ENCODE measurements around the gene IFT57.

The IFT57 gene

GRCh38 chr3:108219336-108219735, 2.9 kb downstream of the IFT57 start:
- no peak for DNase-seq (ENCODE audit: low read depth in 2 of 2, low spot score in 1 of 2)

DNA sequence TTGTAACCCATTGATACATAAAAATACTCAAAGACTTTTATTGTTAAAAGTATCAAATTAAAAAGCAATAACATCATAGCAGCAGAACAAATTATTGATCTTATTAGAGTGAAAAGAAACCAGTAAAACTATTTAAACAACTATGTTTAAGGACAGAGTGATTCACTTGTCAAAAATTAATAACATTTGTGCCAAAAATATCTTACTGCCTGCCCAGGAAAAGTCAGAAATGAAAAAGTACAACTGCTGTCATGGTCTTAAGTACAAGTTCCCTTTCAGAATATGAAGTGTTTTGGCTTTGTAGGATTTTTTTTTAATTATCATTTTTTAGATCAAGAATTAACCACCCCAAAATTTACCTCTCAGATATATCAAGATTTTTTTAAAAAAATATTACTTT, 3.4 kb downstream of the IFT57 start:
- DNase-seq (ENCODE audit: low read depth in 2 of 2, low spot score in 1 of 2), result no peak

- no peak for DNase-seq (ENCODE audit: low read depth in 2 of 2, low spot score in 1 of 2)
Observed at GRCh38 chr3:108215871-108216270, 6.4 kb downstream of the IFT57 start.

- no peak for DNase-seq (ENCODE audit: low read depth in 2 of 2, low spot score in 1 of 2)
Observed at GRCh38 chr3:108209579-108209978, 12.6 kb downstream of the IFT57 start.

- DNase-seq (ENCODE audit: low read depth in 2 of 2, low spot score in 1 of 2), result no peak
Observed at GRCh38 chr3:108208831-108209230, 13.4 kb downstream of the IFT57 start.

DNA sequence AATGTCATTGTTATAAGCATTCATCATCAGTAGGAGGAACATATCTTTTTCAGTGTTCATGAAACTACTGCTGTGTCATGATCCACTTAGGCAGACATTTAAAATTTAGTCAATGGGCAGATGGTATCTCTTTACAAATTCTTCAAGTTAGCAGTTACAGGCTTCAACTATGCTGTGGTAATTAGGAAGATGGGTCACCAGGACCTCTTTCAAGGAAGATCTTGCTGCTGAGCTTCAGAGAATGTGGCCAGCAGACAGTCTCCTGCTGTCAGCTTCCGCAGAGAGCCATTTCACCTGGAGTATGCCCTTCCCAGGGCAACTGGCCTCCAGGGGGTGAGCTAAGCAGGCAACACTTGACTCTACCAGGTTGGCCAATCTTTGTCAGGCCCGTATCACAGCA, 19.4 kb downstream of the IFT57 start:
- DNase-seq (ENCODE audit: low read depth in 2 of 2, low spot score in 1 of 2), result no peak

- no peak for DNase-seq (ENCODE audit: low read depth in 2 of 2, low spot score in 1 of 2)
Observed at GRCh38 chr3:108202080-108202479, 20.1 kb downstream of the IFT57 start.

- DNase-seq (ENCODE audit: low read depth in 2 of 2, low spot score in 1 of 2), result no peak
Observed at GRCh38 chr3:108201258-108201657, 21.0 kb downstream of the IFT57 start.

GRCh38 chr3:108200578-108200977, 21.6 kb downstream of the IFT57 start:
- no peak for DNase-seq (ENCODE audit: low read depth in 2 of 2, low spot score in 1 of 2)

DNA sequence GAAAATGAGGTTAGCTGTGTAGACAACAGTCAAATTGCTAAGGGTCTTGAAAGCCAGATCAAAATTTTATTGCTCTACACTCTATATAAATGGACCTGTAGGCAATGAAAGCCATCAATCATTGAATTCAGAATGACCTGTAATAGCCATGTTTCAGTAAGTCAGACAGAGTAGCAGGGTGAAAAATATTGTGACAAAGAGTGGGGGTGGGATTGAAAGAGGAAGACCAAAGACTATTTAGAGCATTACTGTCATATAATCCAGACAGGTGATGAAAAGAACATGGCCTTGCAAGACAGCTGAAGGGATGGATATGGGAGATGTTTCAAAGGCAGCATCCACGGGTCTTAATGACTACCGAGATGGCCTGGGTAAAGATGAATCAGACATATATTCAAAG, 22.2 kb downstream of the IFT57 start:
- no peak for DNase-seq (ENCODE audit: low read depth in 2 of 2, low spot score in 1 of 2)

DNA sequence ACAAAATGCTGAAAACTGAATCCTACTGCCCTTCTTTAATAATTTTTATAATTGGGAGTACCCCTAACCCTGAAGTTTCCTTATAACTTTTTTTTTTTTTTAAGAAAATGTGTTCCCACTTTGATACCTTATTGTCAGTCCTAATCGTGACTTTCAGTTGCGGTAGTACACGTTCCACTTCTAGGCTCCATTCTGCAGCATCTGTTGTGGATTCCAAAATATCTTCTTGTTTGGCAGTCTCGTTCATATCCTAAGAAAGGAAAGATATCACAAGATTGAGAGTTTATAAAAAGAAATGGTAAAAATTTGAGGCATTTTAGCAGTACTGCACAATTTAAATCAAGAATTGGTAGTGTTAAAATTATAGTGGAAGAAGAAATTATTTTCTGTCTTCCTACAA, 30.8 kb downstream of the IFT57 start:
- no peak for DNase-seq (ENCODE audit: low read depth in 2 of 2, low spot score in 1 of 2)

- DNase-seq (ENCODE audit: low read depth in 2 of 2, low spot score in 1 of 2), result no peak
Observed at GRCh38 chr3:108190346-108190745, 31.9 kb downstream of the IFT57 start.

GRCh38 chr3:108189440-108189839, 32.8 kb downstream of the IFT57 start:
- no peak for DNase-seq (ENCODE audit: low read depth in 2 of 2, low spot score in 1 of 2)

DNA sequence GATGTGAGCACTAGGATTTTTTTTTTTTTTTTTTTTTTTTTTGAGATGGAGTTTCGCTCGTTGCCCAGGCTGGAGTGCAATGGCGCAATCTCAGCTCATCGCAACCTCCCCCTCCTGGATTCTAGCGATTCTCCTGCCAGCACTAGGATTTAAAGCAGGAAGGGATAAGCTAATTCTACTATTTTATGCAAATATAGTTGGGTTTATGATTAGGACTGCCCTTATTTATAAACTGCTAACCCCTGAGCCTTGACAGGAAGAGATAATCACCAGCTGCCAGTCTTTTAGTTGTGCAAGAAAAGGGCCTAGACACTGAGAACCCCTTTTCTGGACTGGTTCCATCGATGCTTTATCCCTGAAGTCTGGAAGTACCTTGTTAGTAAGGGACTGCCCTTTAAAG, 36.7 kb downstream of the IFT57 start:
- no peak for DNase-seq (ENCODE audit: low read depth in 2 of 2, low spot score in 1 of 2)

- DNase-seq (ENCODE audit: low read depth in 2 of 2, low spot score in 1 of 2), result no peak
Observed at GRCh38 chr3:108184824-108185223, 37.4 kb downstream of the IFT57 start.

GRCh38 chr3:108183971-108184370, 38.3 kb downstream of the IFT57 start:
- no peak for DNase-seq (ENCODE audit: low read depth in 2 of 2, low spot score in 1 of 2)

DNA sequence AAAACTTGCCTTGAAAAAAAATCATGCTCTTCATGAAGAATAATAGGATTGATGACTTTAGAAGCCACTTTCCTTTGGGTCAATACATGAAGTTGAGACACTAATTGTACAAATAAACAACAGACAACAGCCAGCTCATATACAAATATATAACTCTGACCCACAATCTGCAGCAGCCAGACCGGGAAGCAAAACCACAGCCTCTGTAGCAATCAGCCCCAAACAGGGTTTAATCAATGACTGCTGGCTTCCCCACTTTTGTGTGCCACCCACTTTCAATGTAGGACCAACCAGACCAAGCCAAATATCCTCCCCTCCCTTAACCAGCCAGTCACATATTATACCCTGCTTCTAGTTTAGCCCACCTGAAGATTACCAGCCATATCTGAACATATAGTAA, 39.0 kb downstream of the IFT57 start:
- no peak for DNase-seq (ENCODE audit: low read depth in 2 of 2, low spot score in 1 of 2)

- DNase-seq (ENCODE audit: low read depth in 2 of 2, low spot score in 1 of 2), result no peak
Observed at GRCh38 chr3:108182339-108182738, 39.9 kb downstream of the IFT57 start.

DNA sequence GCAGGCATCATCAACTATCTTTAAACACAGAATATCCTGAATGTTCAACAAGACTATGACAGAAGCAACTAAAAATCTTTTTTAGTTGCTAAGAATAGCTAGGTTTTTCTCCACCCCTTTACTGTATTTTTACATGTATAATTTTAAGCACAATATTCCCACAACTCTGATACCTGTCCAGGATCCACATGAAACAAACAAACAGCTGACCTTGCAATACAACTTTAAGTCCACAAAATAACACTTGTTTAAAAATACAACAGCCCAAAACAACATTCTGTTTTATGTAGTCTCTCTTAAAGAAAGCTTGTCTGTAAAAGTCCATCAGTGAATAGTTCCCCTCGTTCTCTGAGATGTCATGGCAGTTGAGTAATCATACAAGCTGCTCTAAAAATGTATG, 41.1 kb downstream of the IFT57 start:
- DNase-seq (ENCODE audit: low read depth in 2 of 2, low spot score in 1 of 2), result no peak

DNA sequence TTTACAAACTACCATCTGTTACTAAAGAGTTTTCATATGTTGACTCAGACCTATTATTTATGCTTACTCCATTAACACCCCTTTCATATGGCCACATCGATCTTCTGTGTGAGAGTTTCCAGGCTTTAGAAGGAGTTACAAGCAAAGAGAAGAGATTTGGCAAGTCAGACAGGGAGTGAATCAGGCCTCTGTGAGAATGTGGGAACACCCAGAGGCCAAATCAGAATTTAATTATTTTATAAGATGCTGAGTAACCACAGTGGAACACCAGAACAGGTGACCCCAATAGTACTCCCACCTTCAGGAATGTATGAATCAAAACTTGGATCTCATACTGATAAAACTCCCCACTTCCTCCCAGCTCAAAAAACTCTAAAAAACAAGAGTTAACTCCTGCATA, 42.0 kb downstream of the IFT57 start:
- no peak for DNase-seq (ENCODE audit: low read depth in 2 of 2, low spot score in 1 of 2)

GRCh38 chr3:108178676-108179075, 43.5 kb downstream of the IFT57 start:
- no peak for DNase-seq (ENCODE audit: low read depth in 2 of 2, low spot score in 1 of 2)

DNA sequence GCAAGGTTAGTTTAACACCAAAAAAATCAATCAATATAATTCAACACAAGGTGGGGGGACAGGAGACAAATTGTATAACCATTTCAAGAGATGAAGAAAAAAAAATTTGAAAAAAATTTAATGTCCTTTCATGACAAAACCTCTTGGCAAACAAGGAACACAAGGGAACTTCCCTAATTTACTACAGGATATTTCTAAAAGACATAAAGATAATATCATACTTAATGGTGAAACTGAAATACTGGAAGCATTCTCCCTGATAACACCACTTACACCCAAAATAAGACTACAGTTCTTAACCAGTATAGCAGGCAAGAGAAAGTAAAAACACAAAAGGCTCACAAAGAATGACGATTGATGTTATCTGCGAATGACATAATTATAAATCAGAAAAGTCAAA, 44.7 kb downstream of the IFT57 start:
- no peak for DNase-seq (ENCODE audit: low read depth in 2 of 2, low spot score in 1 of 2)

GRCh38 chr3:108175352-108175751, 46.9 kb downstream of the IFT57 start:
- no peak for DNase-seq (ENCODE audit: low read depth in 2 of 2, low spot score in 1 of 2)

DNA sequence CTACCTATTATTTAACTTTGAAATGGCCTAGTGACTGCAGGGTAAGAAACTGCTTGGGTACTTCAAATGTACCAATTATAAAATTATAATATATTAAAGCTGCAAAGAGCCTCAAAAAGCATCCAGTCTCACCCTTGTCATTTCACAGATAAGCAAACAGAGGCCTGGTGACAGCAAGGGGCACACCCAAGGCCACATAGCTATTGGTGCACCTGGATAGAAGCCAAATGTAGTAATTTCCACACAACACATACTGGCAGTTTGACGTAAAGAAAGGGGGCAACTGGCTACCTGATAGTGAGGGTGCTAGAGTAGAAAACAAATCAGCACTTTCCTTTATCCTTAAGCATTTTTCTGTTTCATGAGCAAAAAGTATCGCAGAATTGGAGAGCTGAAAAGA, 51.1 kb downstream of the IFT57 start:
- DNase-seq (ENCODE audit: low read depth in 2 of 2, low spot score in 1 of 2), result no peak

Data from stimulated activated CD8-positive, alpha-beta memory T cell treated with anti-CD3 and anti-CD28 coated beads, Interleukin-4, amount 100 ng/mL, for 1 hour (primary cell).